SJSA1 (cell line): ENCODE measurements around the gene CFAP97D1. TPM values are rescaled to one million over a fixed set of nuclear protein-coding genes. Genes with fewer than 3 reads are reported as not detected.

ENCODE experiments used
- DNase-seq, 2 experiments: peaks; one replicate each; pipeline ENCODE4 v3.0.0-alpha.2; 2015 to 2020; ENCODE audit warnings: low spot score in 2 of 2, low read depth in 1 of 2
- H3K27ac ChIP-seq: fragments of 250-450 bp; sonication (Bioruptor Pico); 2 replicates; pipeline ENCODE4 v1.5.1; 2020; ENCODE audit warnings: mild to moderate bottlenecking, moderate library complexity
- H3K27me3 ChIP-seq: fragments of 250-450 bp; sonication (Bioruptor Pico); replicated peaks from 2 replicates; pipeline ENCODE4 v1.5.1; 2020; ENCODE audit warnings: mild to moderate bottlenecking, moderate library complexity
- H3K36me3 ChIP-seq: fragments of 250-450 bp; sonication (Bioruptor Pico); 2 replicates; pipeline ENCODE4 v1.5.1; 2020; ENCODE audit warnings: mild to moderate bottlenecking
- H3K4me1 ChIP-seq: fragments of 250-450 bp; sonication (Bioruptor Pico); replicated peaks from 2 replicates; pipeline ENCODE4 v1.6.1; 2021; ENCODE audit warnings: mild to moderate bottlenecking
- H3K4me3 ChIP-seq: fragments of 250-450 bp; sonication (Bioruptor Pico); 2 replicates; pipeline ENCODE4 v1.5.1; 2020; ENCODE audit warnings: mild to moderate bottlenecking
- H3K9me3 ChIP-seq: fragments of 250-450 bp; sonication (Bioruptor Pico); replicated peaks from 2 replicates; pipeline ENCODE4 v1.5.1; 2020; ENCODE audit warnings: mild to moderate bottlenecking
- total RNA-seq: library from RNA; depleted of rRNA; stranded (reverse); fragments of >200 nt; shearing (Covaris generic); gene quantifications from 2 replicates; pipeline ENCODE4 v1.2.3, GENCODE V29; 2014

Gene CFAP97D1
- total RNA-seq, 1 experiment from 2014 or later, result not detected

DNA sequence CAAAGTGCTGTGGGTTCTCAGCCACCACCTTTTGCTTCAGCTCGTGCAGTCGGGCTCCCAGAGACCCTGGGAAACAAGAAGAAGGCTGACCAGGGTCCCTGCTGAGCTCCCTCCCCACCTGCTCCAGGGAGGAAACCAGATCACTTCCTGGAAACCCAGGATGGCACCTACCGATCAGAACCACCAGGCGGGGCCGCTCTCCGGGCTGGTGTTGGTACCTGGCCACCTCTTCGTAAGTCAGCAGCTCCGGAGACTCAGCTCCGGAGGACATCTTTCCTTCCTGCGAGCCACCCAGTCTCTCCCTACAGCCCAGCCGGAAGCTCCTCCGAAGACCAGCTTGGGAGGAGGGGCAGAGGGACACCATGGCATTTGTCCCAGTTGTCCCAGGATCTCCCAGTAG is 33.8 kb downstream of the CFAP97D1 start:
- Histone ChIP-seq H3K27ac (no peak overlapping the region), H3K36me3 (peaks cover 15% of the 10 kb centered on the region), H3K4me3 (no peak overlapping the region), H3K4me1 (peaks cover 8% of the 10 kb centered on the region), H3K9me3 (no peaks in the 10 kb centered on the region), H3K27me3 (no peaks in the 10 kb centered on the region)
- no peak for DNase-seq

DNA sequence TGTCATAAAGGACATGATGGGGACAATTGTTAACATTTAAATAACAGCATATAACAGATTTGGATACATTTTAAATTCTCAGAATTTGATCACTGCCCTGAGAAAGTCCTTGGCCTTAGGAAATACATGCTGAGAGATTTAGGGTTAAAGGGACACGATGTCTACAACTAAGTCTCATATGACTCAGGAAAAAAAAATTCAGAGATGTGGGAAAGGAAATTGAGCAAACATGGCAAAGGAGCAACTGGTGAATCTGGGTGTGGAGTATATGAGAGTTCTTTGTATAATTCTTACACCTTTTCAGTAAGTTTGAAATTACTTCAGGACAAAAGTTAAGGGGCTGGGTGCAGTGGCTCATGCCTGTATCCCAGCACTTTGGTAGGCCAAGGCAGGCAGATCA is 34.5 kb downstream of the CFAP97D1 start:
- Histone ChIP-seq H3K27ac (no peak overlapping the region), H3K27me3 (no peaks in the 10 kb centered on the region), H3K4me3 (no peak overlapping the region), H3K4me1 (peaks cover 8% of the 10 kb centered on the region), H3K36me3 (peaks cover 20% of the 10 kb centered on the region), H3K9me3 (no peaks in the 10 kb centered on the region)
- no peak for DNase-seq

DNA sequence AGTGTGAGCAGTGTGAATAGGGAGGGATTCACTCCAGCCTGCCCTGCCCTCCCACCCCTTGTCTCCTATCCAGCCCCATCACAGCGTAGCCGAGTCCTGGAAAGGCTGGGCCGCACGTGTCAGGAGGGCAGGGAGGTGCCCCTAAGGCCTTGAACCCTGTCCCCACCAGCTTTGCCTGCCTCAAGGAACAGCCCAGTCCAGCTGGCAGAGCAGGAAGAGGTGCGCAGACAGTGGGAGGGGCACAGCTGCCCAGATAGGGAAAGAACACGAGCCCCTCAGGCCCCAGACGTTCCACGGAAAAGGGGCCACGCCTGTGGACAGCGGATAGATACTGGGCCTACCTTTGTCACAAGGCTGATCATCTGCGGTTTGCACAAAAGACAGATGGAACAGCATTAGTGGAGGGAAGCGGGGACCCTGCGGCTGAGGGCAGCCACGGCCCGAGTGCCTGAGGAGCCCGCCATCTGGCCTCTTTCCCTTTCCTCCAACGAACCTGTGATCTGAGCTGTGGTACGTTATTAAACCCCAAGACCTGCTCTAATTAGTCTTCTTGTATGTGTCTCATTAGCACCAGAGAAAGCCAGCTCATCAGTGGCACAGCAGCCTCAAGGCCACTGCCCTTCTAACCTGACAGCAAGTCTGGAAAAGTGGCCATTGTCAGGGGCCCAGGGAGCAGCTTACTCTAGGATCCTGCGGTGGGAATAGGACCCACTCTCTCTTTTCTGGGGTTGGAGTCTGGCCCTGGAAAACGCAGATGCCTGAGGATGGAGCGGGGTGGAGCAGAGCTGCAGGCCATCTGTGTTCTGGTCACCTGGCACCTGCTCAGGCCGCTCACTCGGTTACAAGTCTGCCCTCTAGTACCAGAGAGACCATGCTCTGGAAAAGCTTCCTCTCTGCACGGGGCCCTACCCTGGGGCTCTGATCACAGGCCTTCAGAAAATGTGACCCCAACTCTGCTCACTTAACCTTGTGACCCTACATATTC is 36.4 kb downstream of the CFAP97D1 start:
- peaks cover 29% of the 10 kb centered on the region for H3K36me3 ChIP-seq
- H3K27ac ChIP-seq, result no peak overlapping the region
- H3K4me3 ChIP-seq, result no peak overlapping the region

DNA sequence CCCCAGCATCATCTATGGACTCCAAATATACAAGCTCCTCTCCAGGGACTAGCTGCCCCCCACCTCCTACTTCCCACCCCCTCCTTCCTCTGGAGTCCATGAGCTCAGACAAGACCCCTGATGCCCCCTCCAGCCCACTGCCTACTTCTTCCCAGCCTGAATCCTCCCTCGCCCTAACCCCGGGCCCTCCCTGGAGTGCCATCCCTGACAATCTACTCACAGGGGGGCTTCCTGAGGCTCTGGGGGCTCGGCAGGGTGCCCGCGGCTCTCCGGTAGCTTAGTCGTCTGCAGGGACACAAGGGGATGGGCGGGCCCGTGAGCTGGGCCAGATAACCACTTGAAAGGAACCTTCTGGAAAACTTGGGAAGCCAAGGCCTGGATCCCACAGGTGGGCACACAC is 37.6 kb downstream of the CFAP97D1 start:
- no peak overlapping the region for H3K4me3 ChIP-seq
- H3K27ac ChIP-seq, result no peak overlapping the region
- peaks cover 8% of the 10 kb centered on the region for H3K4me1 ChIP-seq
- H3K36me3 ChIP-seq, result peaks cover 28% of the 10 kb centered on the region
- H3K9me3 ChIP-seq, result no peaks in the 10 kb centered on the region
- DNase-seq, result no peak
- H3K27me3 ChIP-seq, result no peaks in the 10 kb centered on the region

More for the DNA sequence above, 36.4 kb downstream of the CFAP97D1 start:
- DNase-seq, result no peak
- H3K9me3 ChIP-seq, result no peaks in the 10 kb centered on the region
- peaks cover 8% of the 10 kb centered on the region for H3K4me1 ChIP-seq
- no peaks in the 10 kb centered on the region for H3K27me3 ChIP-seq

DNA sequence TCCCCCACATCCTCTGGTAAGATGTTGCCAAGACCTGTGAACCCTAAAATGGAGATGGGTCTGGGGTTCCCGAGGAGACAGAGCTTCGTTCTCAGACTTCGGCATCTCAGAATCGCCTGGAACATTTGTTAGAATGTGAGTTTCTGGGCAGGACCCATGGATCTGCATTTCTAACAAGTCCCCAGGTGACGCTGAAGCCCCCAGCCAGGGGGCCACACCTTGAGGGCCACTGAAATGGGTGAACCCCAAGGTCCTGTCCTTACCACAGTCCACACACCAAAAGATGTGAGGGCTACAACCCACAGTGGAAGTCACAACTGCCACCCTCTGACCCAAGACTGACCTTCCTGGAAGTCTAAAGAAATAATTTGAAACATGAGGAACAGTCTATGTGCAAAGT is 38.7 kb downstream of the CFAP97D1 start:
- Histone ChIP-seq H3K27me3 (no peaks in the 10 kb centered on the region), H3K27ac (no peak overlapping the region), H3K9me3 (no peaks in the 10 kb centered on the region), H3K4me1 (peaks cover 8% of the 10 kb centered on the region), H3K36me3 (peaks cover 21% of the 10 kb centered on the region), H3K4me3 (no peak overlapping the region)
- DNase-seq, result no peak

DNA sequence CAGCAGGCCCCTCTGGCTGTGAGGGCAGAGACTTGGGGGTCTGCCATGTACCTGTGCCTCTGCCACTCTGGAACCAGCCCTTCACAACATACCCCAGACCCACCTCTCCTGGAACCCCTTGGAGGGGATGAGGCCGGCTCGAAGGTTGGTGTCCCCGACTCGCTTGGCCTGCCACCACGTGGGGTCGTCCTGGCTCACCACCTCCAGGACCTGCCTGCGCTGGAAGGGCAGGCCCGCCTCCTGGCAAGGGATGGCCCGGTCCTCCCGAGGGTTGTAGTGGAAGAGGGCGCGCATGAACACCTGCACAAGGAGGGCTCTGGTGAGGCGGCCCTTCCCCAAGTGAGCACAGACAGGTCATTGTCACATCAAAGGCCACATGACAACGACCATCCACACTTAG is 40.5 kb downstream of the CFAP97D1 start:
- no peak for DNase-seq
- Histone ChIP-seq H3K27me3 (no peaks in the 10 kb centered on the region), H3K36me3 (peaks cover 20% of the 10 kb centered on the region), H3K4me1 (no peaks in the 10 kb centered on the region), H3K9me3 (no peaks in the 10 kb centered on the region), H3K27ac (no peak overlapping the region), H3K4me3 (no peak overlapping the region)

DNA sequence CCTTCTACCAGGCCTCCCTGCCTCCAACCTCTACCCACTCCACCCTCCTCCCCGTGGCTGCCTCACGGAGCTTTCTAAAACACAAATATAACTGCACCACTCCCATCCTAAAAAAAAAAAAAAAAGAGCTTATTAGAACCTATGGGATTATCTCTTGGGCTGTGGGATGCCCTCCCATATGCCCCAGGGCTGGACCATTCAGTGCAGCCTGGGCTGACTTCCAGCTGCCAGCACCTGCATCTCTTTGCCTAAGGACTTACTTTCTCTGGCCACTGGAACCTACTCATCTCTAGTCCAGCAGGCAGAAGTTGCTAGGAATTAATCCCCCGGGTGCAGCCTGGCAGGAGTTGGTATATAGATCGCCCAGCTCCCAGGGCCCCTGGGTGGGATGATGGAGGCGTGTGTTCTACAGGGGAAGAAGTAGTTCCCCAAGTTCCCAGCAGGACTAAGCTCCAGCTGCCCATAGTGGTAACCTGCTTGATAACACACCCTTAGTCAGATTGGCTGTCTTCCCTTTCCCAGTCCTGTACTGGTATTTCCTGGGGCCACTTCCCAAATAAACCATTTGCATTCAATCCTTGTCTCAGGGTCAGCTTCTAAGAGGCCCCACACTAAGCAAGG is 42.4 kb downstream of the CFAP97D1 start:
- Histone ChIP-seq H3K36me3 (peaks cover 31% of the 10 kb centered on the region), H3K27ac (no peak overlapping the region), H3K4me1 (no peaks in the 10 kb centered on the region), H3K4me3 (no peak overlapping the region), H3K27me3 (no peaks in the 10 kb centered on the region), H3K9me3 (no peaks in the 10 kb centered on the region)
- DNase-seq, result no peak

DNA sequence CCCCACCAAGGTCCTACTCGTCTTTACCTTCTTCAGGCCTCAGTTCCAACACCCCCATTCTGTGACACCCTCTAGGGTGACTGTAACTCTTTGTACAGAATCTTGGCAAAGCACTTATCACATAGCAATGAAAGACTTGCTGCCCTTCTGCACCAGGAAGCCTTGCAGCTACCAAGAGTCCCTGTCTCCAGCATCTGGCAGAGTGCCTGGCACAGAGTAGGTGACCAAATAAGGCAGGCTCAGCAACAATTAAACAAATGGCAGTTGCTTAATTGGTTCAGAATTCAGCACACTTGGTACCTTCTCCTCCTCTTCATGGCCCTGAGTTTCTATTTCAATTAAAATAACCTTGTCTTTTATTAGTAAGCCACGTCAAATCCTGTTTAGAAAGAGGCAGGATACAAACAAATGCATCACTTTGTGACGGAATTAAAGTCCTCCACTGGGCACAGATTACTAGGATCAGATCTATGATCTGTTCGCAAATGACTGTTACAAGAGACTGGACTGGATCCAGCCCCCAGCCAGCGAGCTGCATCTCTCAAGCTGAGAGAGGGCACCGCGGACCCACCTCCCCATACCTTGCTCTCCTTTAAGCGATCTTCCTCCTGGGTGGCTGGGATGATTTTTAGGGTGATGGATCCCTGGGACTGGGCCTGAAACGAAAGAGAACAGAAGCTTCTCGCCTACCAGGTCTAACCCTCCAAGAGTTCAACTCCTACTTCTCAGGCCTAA is 43.3 kb downstream of the CFAP97D1 start:
- no peaks in the 10 kb centered on the region for H3K4me1 ChIP-seq
- no peak overlapping the region for H3K4me3 ChIP-seq
- H3K27me3 ChIP-seq, result no peaks in the 10 kb centered on the region
- DNase-seq, result no peak
- no peak overlapping the region for H3K27ac ChIP-seq
- H3K36me3 ChIP-seq, result peaks cover 40% of the 10 kb centered on the region
- no peaks in the 10 kb centered on the region for H3K9me3 ChIP-seq

DNA sequence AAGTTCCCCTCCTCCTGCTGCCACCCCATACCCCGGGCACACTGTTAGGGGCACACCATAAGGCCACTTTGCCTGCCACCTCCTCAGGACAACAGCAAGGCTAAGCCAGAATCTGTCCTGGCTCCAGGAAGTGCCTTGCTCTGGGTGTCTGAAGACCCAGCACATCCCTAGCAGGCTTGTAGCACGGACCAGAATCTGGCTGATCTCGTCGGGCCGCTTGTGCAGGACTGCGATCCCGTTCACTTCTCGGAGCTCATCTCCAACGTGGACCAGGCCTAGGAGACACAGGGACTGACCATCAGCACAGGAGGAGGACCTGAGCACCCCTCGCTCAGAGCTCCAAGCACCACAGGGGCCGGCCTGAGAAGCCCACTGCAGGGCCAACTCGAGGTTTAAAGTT is 45.3 kb downstream of the CFAP97D1 start:
- no peak overlapping the region for H3K4me3 ChIP-seq
- no peaks in the 10 kb centered on the region for H3K27me3 ChIP-seq
- DNase-seq, result no peak
- peaks cover 45% of the 10 kb centered on the region for H3K36me3 ChIP-seq
- no peaks in the 10 kb centered on the region for H3K9me3 ChIP-seq
- no peak overlapping the region for H3K27ac ChIP-seq
- no peaks in the 10 kb centered on the region for H3K4me1 ChIP-seq

DNA sequence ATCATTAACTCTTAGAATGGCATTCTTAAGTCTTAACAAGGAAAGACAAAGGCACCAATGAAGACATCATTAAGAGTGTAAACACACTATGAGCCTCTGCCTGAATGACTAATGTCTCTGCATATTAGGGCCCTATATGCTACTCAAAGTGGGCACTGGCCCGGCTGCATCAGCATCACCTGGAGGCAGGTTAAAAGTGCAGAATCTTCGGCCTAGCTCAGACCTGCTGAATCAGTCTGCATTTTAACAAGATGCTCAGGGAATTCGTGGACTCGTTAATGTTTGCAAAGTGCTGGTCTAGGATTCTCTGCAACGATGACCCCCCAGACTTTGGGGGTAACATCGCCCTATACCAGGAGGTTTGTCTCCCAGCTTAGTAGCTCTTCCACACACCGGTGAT is 46.0 kb downstream of the CFAP97D1 start:
- no peaks in the 10 kb centered on the region for H3K9me3 ChIP-seq
- no peak overlapping the region for H3K4me3 ChIP-seq
- no peaks in the 10 kb centered on the region for H3K27me3 ChIP-seq
- peaks cover 46% of the 10 kb centered on the region for H3K36me3 ChIP-seq
- no peak for DNase-seq
- no peak overlapping the region for H3K27ac ChIP-seq
- no peaks in the 10 kb centered on the region for H3K4me1 ChIP-seq

DNA sequence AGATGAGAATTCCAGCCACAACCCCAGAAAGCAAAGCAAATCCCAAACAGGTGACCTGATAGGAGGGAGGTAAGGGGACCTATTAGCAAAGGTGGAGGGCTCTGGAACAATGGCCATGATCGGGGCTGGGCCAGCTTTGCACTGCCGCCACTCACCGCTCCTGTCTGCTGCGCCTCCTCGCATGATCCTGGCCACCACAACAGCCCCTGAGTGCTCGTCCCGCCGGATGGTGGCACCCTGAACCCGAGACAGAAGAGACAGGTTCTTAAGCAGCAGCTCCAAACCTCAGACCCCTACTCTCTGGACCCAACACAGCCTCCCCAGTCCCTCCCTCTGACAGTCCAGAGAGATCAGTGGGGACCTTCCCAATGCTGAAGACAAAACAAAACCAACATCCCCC is 47.4 kb downstream of the CFAP97D1 start:
- Histone ChIP-seq H3K36me3 (peaks cover 53% of the 10 kb centered on the region), H3K4me1 (peaks cover 3% of the 10 kb centered on the region), H3K4me3 (no peak overlapping the region), H3K27ac (no peak overlapping the region), H3K9me3 (no peaks in the 10 kb centered on the region), H3K27me3 (no peaks in the 10 kb centered on the region)
- DNase-seq, result no peak

DNA sequence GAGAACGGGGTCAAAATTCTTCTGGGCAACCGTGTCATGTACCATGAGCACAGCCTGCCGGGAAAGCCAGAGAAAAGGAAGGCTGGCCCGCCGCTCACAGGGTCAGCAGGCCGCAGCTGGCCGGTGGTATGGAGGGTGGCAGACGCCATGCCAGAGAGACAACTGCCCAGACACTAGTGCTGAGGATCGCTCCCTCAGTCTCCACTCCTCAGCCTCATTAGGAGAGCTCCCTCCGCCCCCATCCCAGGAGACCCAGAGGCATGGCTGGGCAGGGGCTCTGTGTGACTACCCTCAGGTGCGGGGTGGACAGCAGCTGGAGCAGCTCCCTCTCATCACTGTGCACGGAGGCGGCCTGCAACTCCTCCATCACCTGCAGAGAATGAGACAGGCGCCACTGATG is 49.5 kb downstream of the CFAP97D1 start:
- H3K4me1 ChIP-seq, result peaks cover 11% of the 10 kb centered on the region
- H3K36me3 ChIP-seq, result peaks cover 53% of the 10 kb centered on the region
- H3K4me3 ChIP-seq, result no peak overlapping the region
- H3K9me3 ChIP-seq, result 0 out of 2 replicates have a peak, but pooled peaks cover 5% of the 10 kb centered on the region
- H3K27me3 ChIP-seq, result no peaks in the 10 kb centered on the region
- DNase-seq, result no peak
- no peak overlapping the region for H3K27ac ChIP-seq

DNA sequence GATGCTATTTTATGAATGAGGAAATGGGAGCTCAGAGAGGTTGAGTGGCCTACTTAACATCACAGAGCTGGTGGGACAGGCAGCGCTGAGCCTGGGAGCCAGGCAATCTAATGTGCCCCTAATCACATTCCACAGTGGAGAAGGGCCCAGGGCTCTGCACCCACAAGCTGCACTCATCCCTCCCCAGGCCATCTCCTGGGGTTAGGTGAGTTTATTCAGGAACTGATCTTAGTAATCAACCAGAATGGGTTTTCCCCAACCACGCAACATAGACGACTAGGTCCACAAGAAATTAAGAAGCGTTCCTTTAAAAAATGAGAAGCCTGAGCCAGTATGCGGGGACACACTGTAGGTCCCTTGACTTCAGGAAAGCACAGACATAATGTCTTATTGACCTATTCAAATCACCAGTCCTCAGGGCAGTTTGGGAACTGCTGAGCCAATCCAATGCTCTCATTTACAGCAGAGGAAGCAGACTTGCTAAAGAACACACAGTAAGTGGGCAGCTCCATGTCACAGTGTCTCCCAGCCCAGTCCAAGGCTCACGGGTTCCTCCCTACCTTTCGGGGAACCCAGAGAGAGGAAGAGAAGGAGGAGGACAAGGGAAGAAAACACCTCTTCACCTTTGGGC is 50.4 kb downstream of the CFAP97D1 start:
- no peak for DNase-seq
- peaks cover 49% of the 10 kb centered on the region for H3K36me3 ChIP-seq

More for the DNA sequence above, 50.4 kb downstream of the CFAP97D1 start:
- Histone ChIP-seq H3K4me3 (no peak overlapping the region), H3K9me3 (0 out of 2 replicates have a peak, but pooled peaks cover 5% of the 10 kb centered on the region), H3K27ac (no peak overlapping the region), H3K4me1 (peaks cover 11% of the 10 kb centered on the region), H3K27me3 (no peaks in the 10 kb centered on the region)
